NT2/D1 (cell line): Measurements from ENCODE around the gene USP31.

Experiments used
- DNase-seq: peaks from one replicate; pipeline ENCODE4 v3.0.0-alpha.2; 2011; ENCODE audit warnings: low read depth, low spot score
- H3K27me3 ChIP-seq: 2 replicates; pipeline ENCODE4 v1.6.0; 2011; ENCODE audit warnings: mild to moderate bottlenecking; ENCODE audit not compliant: insufficient read length, insufficient read depth
- H3K36me3 ChIP-seq: 2 replicates; pipeline ENCODE4 v1.6.1; 2011; ENCODE audit warnings: mild to moderate bottlenecking, low read length, mixed read lengths; ENCODE audit not compliant: insufficient read depth, insufficient read length
- H3K4me1 ChIP-seq: 2 replicates; pipeline ENCODE4 v1.5.1; 2011; ENCODE audit not compliant: insufficient read depth, insufficient read length
- H3K4me3 ChIP-seq: 2 replicates; pipeline ENCODE4 v1.5.1; 2011; ENCODE audit warnings: low read depth; ENCODE audit not compliant: insufficient read length
- H3K9ac ChIP-seq: 2 replicates; pipeline ENCODE4 v1.6.0; 2011; ENCODE audit warnings: low read depth; ENCODE audit not compliant: insufficient read length
- H3K9me3 ChIP-seq: 2 replicates; pipeline ENCODE4 v1.5.1; 2011; ENCODE audit warnings: mild to moderate bottlenecking, low read length; ENCODE audit not compliant: insufficient read depth
- SUZ12 ChIP-seq: IDR thresholded peaks from 2 replicates; pipeline ENCODE4 v1.6.1; 2011; ENCODE audit not compliant: insufficient read length, insufficient read depth; ENCODE audit errors: extremely low read depth
- YY1 ChIP-seq: IDR thresholded peaks from 2 replicates; pipeline ENCODE4 v1.6.1; 2011; ENCODE audit not compliant: insufficient read length, insufficient read depth
- ZNF274 ChIP-seq: IDR thresholded peaks from 2 replicates; pipeline ENCODE4 v1.6.1; 2011; ENCODE audit warnings: mild to moderate bottlenecking, low read depth, low read length

Gene USP31, protein sequence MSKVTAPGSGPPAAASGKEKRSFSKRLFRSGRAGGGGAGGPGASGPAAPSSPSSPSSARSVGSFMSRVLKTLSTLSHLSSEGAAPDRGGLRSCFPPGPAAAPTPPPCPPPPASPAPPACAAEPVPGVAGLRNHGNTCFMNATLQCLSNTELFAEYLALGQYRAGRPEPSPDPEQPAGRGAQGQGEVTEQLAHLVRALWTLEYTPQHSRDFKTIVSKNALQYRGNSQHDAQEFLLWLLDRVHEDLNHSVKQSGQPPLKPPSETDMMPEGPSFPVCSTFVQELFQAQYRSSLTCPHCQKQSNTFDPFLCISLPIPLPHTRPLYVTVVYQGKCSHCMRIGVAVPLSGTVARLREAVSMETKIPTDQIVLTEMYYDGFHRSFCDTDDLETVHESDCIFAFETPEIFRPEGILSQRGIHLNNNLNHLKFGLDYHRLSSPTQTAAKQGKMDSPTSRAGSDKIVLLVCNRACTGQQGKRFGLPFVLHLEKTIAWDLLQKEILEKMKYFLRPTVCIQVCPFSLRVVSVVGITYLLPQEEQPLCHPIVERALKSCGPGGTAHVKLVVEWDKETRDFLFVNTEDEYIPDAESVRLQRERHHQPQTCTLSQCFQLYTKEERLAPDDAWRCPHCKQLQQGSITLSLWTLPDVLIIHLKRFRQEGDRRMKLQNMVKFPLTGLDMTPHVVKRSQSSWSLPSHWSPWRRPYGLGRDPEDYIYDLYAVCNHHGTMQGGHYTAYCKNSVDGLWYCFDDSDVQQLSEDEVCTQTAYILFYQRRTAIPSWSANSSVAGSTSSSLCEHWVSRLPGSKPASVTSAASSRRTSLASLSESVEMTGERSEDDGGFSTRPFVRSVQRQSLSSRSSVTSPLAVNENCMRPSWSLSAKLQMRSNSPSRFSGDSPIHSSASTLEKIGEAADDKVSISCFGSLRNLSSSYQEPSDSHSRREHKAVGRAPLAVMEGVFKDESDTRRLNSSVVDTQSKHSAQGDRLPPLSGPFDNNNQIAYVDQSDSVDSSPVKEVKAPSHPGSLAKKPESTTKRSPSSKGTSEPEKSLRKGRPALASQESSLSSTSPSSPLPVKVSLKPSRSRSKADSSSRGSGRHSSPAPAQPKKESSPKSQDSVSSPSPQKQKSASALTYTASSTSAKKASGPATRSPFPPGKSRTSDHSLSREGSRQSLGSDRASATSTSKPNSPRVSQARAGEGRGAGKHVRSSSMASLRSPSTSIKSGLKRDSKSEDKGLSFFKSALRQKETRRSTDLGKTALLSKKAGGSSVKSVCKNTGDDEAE (N-terminal part only)

DNA sequence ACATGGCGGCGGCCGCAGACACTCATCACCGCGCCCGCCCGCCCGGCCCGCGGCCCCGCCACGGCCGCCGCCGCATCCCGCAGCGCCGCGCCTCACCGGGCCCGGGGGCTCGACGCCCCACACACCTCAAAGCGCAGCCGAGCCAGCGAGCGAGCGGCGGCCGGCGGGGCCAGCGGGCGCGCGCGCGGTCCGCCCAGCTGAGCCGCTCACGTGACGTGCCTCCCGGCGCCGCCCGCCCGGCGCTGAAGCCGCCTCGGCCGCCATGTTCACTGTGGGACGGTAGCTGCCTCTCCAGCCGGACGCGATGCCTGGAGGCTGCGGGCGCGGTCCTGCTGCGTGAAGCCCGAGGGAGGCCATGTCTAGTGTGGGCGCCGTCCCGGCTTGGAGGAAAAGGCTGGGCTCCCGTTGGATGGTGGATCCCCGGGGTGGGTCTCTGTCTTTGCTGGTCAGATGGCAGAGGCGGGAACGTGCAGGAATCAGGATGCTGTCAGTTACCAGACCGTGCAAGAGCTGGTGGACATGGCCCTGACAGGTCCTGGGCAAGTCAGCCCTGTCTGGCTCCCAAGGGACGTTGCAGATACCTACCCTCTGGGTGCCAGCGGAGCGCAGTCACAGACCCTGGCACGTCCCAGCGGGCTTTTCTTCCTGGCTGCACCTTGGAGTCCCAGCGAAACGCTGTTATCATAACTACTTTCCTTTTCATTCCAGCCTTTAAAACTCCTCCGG lies at the start of gene USP31:
USP31 (minus strand) TSS at position 186 of the 726 bp plus-strand sequence; CDS start at position 4, 182 bp downstream.
- peak within 1 kb of the TSS; percentile 82 for H3K4me3 ChIP-seq
- DNase-seq: peak; percentile 95
- peaks cover 4% of the 10 kb centered on the region for H3K4me1 ChIP-seq
- peaks cover 13% of the 10 kb centered on the region for H3K27me3 ChIP-seq
- H3K36me3 ChIP-seq: no peaks in the 10 kb centered on the region
- H3K9ac ChIP-seq: peak within 1 kb of the TSS; percentile 92
- TF ChIP-seq YY1: peak; percentile 100
- TF ChIP-seq ZNF274: no peak
- no peaks in the 10 kb centered on the region for H3K9me3 ChIP-seq

- Histone ChIP-seq H3K36me3 (no peaks in the 10 kb centered on the region), H3K4me3 (no peak overlapping the region), H3K9me3 (no peaks in the 10 kb centered on the region), H3K4me1 (peaks cover 5% of the 10 kb centered on the region), H3K27me3 (no peaks in the 10 kb centered on the region), H3K9ac (no peak overlapping the region)
- no peak for TF ChIP-seq YY1
- no peak for TF ChIP-seq ZNF274
- no peak for TF ChIP-seq SUZ12
- no peak for DNase-seq
These were observed 47.3 kb upstream of the USP31 start for GRCh38 chr16:23196539-23196938.

DNA sequence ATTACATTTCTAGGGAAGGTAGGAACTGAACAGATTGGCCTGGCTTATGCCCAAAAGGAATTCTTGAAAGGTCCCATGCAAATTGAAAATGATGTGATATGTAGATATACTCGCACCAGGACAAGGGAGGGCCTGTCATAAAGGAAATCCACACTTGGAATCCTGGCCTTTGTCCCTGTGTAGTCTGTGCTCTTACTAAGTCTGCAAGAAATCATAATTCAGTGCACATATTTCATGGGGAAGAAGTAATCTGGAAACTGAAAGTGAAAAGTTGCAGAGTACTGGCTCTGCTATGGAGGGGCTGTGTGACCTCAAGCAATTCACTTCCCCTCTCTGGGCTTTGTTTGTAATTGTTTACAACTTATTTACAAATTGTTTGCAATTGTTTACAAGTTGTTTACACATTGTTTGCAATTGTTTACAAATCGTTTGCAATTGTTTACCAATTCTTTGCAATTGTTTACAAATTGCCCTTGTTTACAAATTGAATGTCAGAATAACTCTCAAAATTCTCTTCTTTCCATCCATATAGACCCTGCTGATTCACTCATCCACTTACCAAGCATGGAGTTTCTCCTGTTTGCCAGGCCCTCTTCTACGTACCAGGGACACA lies 46.2 kb upstream of the USP31 start:
- peaks cover 5% of the 10 kb centered on the region for H3K4me1 ChIP-seq
- H3K36me3 ChIP-seq: no peaks in the 10 kb centered on the region
- DNase-seq: no peak
- no peaks in the 10 kb centered on the region for H3K9me3 ChIP-seq
- TF ChIP-seq ZNF274: no peak
- no peak overlapping the region for H3K4me3 ChIP-seq
- no peak overlapping the region for H3K9ac ChIP-seq
- H3K27me3 ChIP-seq: no peaks in the 10 kb centered on the region

- DNase-seq: no peak
- Histone ChIP-seq H3K36me3 (no peaks in the 10 kb centered on the region), H3K9me3 (no peaks in the 10 kb centered on the region), H3K4me3 (no peak overlapping the region), H3K27me3 (no peaks in the 10 kb centered on the region), H3K4me1 (peaks cover 5% of the 10 kb centered on the region), H3K9ac (no peak overlapping the region)
- TF ChIP-seq SUZ12 (no peak), YY1 (no peak), ZNF274 (no peak)
These were observed 45.4 kb upstream of the USP31 start for GRCh38 chr16:23194497-23195221.

DNA sequence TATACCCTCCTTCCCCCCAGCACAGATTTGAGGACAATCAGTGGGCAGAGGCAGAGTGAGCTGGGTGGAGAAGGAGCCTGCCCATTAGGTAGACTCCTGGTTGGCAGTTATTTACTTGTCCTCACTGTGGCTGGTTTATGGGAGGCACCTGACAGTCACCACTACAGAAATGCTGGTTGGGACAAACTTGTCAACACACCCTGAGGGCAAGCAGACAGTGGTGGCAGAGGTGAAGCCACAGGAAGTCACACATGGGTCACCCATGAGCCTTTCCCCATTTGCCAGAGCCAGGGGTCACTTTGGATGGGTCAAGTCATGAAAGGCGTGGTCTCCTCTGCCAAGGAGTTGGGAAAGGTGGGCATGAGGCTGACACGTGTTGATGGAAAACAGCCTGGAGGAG lies 39.7 kb upstream of the USP31 start:
- Histone ChIP-seq H3K27me3 (peaks cover 17% of the 10 kb centered on the region), H3K9ac (no peak overlapping the region), H3K36me3 (no peaks in the 10 kb centered on the region), H3K4me1 (peaks cover 12% of the 10 kb centered on the region), H3K4me3 (no peak overlapping the region), H3K9me3 (no peaks in the 10 kb centered on the region)
- TF ChIP-seq YY1 (no peak), SUZ12 (no peak), ZNF274 (no peak)
- DNase-seq: no peak

- Histone ChIP-seq H3K27me3 (peaks cover 31% of the 10 kb centered on the region), H3K36me3 (no peaks in the 10 kb centered on the region), H3K9me3 (no peaks in the 10 kb centered on the region), H3K4me3 (no peak overlapping the region), H3K9ac (no peak overlapping the region), H3K4me1 (peaks cover 12% of the 10 kb centered on the region)
- TF ChIP-seq SUZ12: no peak
- no peak for TF ChIP-seq ZNF274
- no peak for TF ChIP-seq YY1
- DNase-seq: no peak
These were observed 38.1 kb upstream of the USP31 start for GRCh38 chr16:23187341-23187740.
